ENCODE measurements around the gene FOXO1.

DNA sequence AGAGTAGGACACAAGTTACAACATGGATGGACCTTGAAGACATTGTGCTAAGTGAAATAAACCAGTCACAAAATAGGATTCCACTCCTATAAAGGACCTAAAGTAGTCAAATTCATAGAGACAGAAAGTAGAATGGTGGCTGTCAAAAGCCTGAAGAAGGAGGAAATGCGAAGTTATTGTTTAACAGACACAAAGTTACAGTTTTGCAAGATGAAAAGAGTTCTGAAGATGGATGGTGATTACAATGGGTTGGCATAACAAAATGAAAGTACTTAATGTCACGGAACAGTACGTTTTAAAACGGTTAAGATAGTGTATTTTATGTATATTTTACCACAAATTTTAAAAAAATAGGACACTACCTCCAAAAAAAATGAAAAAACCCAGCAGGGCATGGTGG lies 34.8 kb downstream of the FOXO1 start:
- no peak for TF ChIP-seq POLR2A (IDR thresholded peaks at IDR 0.05)
- TF ChIP-seq, protein P1, sequence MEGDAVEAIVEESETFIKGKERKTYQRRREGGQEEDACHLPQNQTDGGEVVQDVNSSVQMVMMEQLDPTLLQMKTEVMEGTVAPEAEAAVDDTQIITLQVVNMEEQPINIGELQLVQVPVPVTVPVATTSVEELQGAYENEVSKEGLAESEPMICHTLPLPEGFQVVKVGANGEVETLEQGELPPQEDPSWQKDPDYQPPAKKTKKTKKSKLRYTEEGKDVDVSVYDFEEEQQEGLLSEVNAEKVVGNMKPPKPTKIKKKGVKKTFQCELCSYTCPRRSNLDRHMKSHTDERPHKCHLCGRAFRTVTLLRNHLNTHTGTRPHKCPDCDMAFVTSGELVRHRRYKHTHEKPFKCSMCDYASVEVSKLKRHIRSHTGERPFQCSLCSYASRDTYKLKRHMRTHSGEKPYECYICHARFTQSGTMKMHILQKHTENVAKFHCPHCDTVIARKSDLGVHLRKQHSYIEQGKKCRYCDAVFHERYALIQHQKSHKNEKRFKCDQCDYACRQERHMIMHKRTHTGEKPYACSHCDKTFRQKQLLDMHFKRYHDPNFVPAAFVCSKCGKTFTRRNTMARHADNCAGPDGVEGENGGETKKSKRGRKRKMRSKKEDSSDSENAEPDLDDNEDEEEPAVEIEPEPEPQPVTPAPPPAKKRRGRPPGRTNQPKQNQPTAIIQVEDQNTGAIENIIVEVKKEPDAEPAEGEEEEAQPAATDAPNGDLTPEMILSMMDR (IDR thresholded peaks at IDR 0.05): no peak
